Transverse colon (tissue), 4 donors: ENCODE data around the gene PIK3C2G. TPM values are rescaled to one million over a fixed set of nuclear protein-coding genes. Genes with fewer than 3 reads are reported as not detected.

Experiments
- DNase-seq: peaks from one replicate; pipeline ENCODE4 v3.0.0-alpha.2; 2019
- H3K27ac ChIP-seq, 4 donors: fragments of 200-600 bp; sonication (generic); 2 replicates each; pipeline ENCODE4 v1.5.1; 2016 to 2018; ENCODE audit warnings: inconsistent platforms in 4 of 4
- H3K27me3 ChIP-seq: fragments of 200-600 bp; sonication (generic); 2 replicates; pipeline ENCODE4 v1.5.1; 2017; ENCODE audit warnings: inconsistent platforms
- H3K36me3 ChIP-seq, 4 donors: fragments of 200-600 bp; sonication (generic); 2 replicates each; pipeline ENCODE4 v1.5.1; 2017 to 2019; ENCODE audit warnings: inconsistent platforms in 4 of 4
- H3K4me1 ChIP-seq, 4 donors: fragments of 200-600 bp; sonication (generic); 2 replicates each; pipeline ENCODE4 v1.5.1; 2017 to 2020; ENCODE audit warnings: inconsistent platforms in 4 of 4
- H3K4me3 ChIP-seq, 4 donors: fragments of 200-600 bp; sonication (generic); 1 replicate in 1 of 4; 2 replicates in 3 of 4; pipeline versions ENCODE4 v1.5.1 to v1.6.1; 2017 to 2019; ENCODE audit warnings: inconsistent platforms in 4 of 4
- H3K9me3 ChIP-seq, 2 donors: fragments of 200-600 bp; sonication (generic); 2 replicates each; pipeline ENCODE4 v1.5.1; 2017 to 2019; ENCODE audit warnings: inconsistent platforms in 2 of 2
- EP300 ChIP-seq: sonication (generic); formaldehyde crosslinking; IDR thresholded peaks from one replicate; pipeline ENCODE4 v1.6.1; 2017; ENCODE audit warnings: antibody characterized with exemption, low read depth
- POLR2A ChIP-seq: fragments of 450-650 bp; IDR thresholded peaks from one replicate; pipeline ENCODE4 v1.6.1; 2016; ENCODE audit warnings: antibody characterized with exemption, mild to moderate bottlenecking, moderate library complexity
- POLR2AphosphoS5 ChIP-seq, 3 donors: sonication (generic); formaldehyde crosslinking; IDR thresholded peaks; one replicate each; pipeline ENCODE4 v1.6.1; 2016; ENCODE audit warnings: antibody characterized with exemption in 3 of 3
- WGBS, 2 donors: methylation state at CpG; one replicate each; pipeline ENCODE4 v1.1.5; 2018; ENCODE audit warnings: low coverage in 1 of 2; 5-methylcytosine and 5-hydroxymethylcytosine counted together
- in situ Hi-C, 4 donors: fragments of 200-750 bp; cut with MboI; loops; one replicate each; pipeline versions ENCODE4 v1.15.0 to v1.15.1; 2017; ENCODE audit warnings: low sequenced_read_pairs in 3 of 4, low pct_ligation_motif_present in 1 of 4, low pct_unique_long_range_greater_than_20kb in 1 of 4
- intact Hi-C: fragments of 100-400 bp; cut with DNase I; formaldehyde crosslinking; loops from one replicate; pipeline ENCODE4 v1.15.1; 2023; ENCODE audit warnings: low total_unique reads
- total RNA-seq, 4 donors: library from RNA; depleted of rRNA; stranded (reverse); fragments of >200 nt; gene quantifications; one replicate each; pipeline ENCODE4 v1.1.0, GENCODE V29; 2016
- TF ChIP-seq, protein P1 (sequence below), 5 experiments: fragments of 200-600 bp in 3 of 5; fragments of 450-650 bp in 2 of 5; sonication (generic) in 3 of 5; IDR thresholded peaks; 1 replicate in 2 of 5; 2 replicates in 3 of 5; pipeline ENCODE4 v1.5.1; 2016 to 2017; ENCODE audit warnings: antibody characterized with exemption in 5 of 5, inconsistent platforms in 3 of 5, mild to moderate bottlenecking in 2 of 5, moderate library complexity in 1 of 5

Gene PIK3C2G
- total RNA-seq, 4 donors from 2014 or later: 0.32 to 2.7 (median 1.1) TPM

DNA sequence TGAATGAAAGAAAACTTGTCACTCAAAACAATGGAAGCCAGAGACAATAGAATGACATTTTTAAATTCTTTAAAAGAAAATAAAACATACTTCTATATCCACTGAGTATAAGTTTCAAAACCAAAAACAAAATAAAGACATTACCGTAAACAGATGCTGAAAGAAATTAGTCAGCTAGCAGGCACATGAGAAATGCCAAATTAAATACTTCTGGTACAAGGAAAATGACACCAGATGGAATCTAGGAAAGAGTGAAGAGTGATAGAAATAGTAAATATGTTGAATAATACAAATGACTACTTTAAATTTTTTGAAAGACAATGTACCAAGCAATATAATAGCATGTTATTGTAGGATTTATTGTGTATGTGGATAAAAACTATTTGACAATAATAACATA, 23.8 kb downstream of the PIK3C2G start:
- Histone ChIP-seq H3K9me3 (no peaks in the 10 kb centered on the region), H3K4me3 (no peak overlapping the region), H3K4me1 (no peaks in the 10 kb centered on the region), H3K36me3 (no peaks in the 10 kb centered on the region), H3K27me3 (no peaks in the 10 kb centered on the region), H3K27ac (no peak overlapping the region)
- intact Hi-C loops (no loop called here), in situ Hi-C loops (no loop called here)
- no peak for DNase-seq
- WGBS, 2 donors: 86 to 90% methylated on average over 1 of the region's 1 CpG
- TF ChIP-seq EP300 (no peak), POLR2A (no peak), POLR2AphosphoS5 (IDR thresholded peaks at IDR 0.05) (no peak)
- TF ChIP-seq, protein P1, sequence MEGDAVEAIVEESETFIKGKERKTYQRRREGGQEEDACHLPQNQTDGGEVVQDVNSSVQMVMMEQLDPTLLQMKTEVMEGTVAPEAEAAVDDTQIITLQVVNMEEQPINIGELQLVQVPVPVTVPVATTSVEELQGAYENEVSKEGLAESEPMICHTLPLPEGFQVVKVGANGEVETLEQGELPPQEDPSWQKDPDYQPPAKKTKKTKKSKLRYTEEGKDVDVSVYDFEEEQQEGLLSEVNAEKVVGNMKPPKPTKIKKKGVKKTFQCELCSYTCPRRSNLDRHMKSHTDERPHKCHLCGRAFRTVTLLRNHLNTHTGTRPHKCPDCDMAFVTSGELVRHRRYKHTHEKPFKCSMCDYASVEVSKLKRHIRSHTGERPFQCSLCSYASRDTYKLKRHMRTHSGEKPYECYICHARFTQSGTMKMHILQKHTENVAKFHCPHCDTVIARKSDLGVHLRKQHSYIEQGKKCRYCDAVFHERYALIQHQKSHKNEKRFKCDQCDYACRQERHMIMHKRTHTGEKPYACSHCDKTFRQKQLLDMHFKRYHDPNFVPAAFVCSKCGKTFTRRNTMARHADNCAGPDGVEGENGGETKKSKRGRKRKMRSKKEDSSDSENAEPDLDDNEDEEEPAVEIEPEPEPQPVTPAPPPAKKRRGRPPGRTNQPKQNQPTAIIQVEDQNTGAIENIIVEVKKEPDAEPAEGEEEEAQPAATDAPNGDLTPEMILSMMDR (IDR thresholded peaks at IDR 0.05): no peak

DNA sequence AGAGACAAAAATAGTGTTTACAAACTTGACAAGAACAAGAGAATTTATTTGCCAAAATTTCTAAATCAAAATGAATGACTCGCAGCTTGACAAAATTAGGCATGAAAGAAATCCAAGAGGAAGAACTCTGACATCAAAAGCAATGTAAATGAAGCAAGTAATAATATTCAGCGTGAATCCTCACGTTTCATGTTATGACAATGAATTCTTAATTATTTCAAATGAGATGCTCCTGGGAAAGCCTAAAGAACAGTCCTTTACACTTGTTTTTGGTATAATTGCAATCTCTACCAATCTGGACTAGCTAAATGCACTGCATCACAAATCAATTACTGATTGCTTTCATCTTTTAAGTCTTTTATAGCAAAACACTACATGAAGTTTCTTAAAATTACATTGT, 29.1 kb downstream of the PIK3C2G start:
- Histone ChIP-seq H3K36me3 (no peaks in the 10 kb centered on the region), H3K4me1 (no peaks in the 10 kb centered on the region), H3K4me3 (no peak overlapping the region), H3K9me3 (no peaks in the 10 kb centered on the region), H3K27ac (no peak overlapping the region), H3K27me3 (no peaks in the 10 kb centered on the region)
- no peak for DNase-seq
- intact Hi-C loops: no loop called here
- 67 to 74% methylated on average over 3 of the region's 3 CpGs for WGBS, 2 donors
- TF ChIP-seq EP300: no peak
- TF ChIP-seq, protein P1 (IDR thresholded peaks at IDR 0.05): no peak
- no peak for TF ChIP-seq POLR2AphosphoS5 (IDR thresholded peaks at IDR 0.05)
- TF ChIP-seq POLR2A: no peak
- in situ Hi-C loops: no loop called here

DNA sequence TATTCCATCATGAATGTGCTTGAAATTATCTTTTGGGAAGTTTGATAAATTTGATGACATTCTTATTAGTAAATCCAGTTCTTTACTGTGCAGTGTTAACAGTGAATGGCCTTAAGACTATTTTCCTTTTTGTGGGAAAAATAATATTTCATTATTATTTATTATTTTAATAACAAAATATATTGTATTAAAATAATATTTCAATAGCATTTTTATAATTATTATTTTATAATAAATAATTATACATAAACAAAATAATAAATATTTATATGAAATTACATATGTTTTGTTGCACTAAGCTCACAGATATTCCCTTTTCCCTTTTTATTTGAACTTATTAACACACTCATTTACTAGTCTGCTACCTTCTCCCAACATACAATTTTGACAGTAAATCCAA, 33.6 kb downstream of the PIK3C2G start:
- no peaks in the 10 kb centered on the region for H3K9me3 ChIP-seq
- TF ChIP-seq POLR2AphosphoS5 (IDR thresholded peaks at IDR 0.05): no peak
- TF ChIP-seq, protein P1 (IDR thresholded peaks at IDR 0.05): no peak
- TF ChIP-seq EP300: no peak
- no peak for TF ChIP-seq POLR2A

DNA sequence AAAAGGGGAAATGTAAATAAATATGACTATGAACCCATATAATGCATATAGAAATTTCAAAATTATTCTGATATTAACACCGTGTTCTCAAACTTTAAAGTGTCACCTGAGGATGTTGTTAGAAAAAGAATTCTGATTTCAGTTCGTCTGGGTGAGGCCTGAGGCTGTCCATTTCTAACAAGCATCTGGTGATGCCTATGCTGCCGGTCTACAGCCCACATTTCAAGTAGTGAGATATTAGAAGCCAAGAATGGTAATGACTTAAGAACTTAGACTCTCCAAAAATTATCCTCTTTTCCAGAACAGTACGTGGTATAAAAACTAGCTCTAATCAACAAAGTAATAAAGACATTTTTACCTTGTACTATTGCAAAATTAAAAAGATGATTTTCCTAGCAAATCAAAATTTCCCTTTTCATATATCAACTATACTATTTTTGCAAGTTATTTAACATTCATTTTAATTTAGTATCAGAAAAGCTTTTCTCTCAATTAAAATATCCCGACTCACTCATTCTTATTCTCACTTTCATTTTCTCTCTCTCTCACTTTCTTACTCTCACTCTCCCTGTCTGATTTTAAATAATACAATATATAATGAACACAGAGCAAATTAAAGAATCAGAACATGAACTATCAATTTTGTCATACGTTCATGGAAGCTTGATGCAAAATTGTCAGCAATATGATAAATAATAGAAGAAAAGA, 35.0 kb downstream of the PIK3C2G start:
- no peaks in the 10 kb centered on the region for H3K36me3 ChIP-seq
- H3K4me3 ChIP-seq: peak overlapping the region in 2 of 4 donors; percentile 8 to 19
- H3K27me3 ChIP-seq: no peaks in the 10 kb centered on the region
- intact Hi-C loops: no loop called here
- no peak for DNase-seq
- no peak overlapping the region for H3K27ac ChIP-seq
- in situ Hi-C loops: no loop called here
- peaks cover 7 to 9% of the 10 kb centered on the region in 2 donors for H3K9me3 ChIP-seq
- TF ChIP-seq, protein P1 (IDR thresholded peaks at IDR 0.05): no peak
- TF ChIP-seq POLR2A (no peak), POLR2AphosphoS5 (IDR thresholded peaks at IDR 0.05) (no peak), EP300 (no peak)
- 54 to 72% methylated on average over 6 of the region's 6 CpGs for WGBS, 2 donors
- no peaks in the 10 kb centered on the region for H3K4me1 ChIP-seq

More for the DNA sequence above, 33.6 kb downstream of the PIK3C2G start:
- no peak overlapping the region for H3K4me3 ChIP-seq
- no peak for DNase-seq
- no peaks in the 10 kb centered on the region for H3K27me3 ChIP-seq
- intact Hi-C loops: no loop called here
- H3K4me1 ChIP-seq: no peaks in the 10 kb centered on the region
- H3K36me3 ChIP-seq: no peaks in the 10 kb centered on the region
- H3K27ac ChIP-seq: no peak overlapping the region
- in situ Hi-C loops: no loop called here
